NCI-H69 (cell line): ENCODE results near the gene SNX25.
"Not testable (repeated sequence)": the region's sequence is repeated elsewhere in the genome, so short reads cannot be mapped to it uniquely, and the experiment has no call there.

Experiments used
- DNase-seq: peaks from one replicate; lab custom pipeline; 2025; lab: John Stamatoyannopoulos, UW

Gene SNX25

DNA sequence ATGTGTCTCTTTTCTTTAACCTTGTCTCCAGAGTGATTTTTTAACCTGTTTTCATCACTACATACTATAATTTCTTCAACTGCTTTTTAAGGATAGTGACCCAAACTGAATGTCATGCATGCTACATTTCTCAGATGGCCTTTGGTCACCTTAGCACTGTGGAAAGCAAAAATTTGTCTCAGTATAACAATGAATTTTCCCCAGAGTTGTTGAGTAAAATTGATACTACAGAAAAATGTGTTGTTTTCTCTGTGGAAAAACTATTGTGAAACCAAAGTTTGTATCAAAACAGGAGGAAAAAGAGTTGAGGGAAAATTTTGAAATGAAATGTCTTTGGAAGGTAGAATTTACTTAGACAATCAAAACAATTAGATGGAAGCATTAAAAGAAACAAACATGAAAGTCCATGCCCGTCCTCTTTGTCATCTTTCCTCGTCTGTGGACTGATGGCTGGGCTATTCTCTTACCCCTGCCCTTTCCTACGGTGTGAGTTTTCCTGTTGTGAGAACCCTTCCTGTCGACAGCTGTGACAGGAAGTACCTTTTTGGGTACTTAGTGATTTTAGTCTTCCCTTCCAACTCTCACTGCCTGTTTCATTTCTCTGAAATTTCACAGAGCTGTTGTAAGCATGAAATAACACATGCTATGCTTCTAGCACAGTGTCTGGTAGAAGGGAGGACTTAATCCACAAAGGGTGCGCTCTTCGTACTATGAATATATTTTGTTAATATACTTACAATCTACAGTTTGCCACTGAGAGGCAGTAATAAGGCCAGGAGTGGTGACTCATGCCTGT is 135.5 kb downstream of the SNX25 start:
- DNase-seq, result no peak

DNA sequence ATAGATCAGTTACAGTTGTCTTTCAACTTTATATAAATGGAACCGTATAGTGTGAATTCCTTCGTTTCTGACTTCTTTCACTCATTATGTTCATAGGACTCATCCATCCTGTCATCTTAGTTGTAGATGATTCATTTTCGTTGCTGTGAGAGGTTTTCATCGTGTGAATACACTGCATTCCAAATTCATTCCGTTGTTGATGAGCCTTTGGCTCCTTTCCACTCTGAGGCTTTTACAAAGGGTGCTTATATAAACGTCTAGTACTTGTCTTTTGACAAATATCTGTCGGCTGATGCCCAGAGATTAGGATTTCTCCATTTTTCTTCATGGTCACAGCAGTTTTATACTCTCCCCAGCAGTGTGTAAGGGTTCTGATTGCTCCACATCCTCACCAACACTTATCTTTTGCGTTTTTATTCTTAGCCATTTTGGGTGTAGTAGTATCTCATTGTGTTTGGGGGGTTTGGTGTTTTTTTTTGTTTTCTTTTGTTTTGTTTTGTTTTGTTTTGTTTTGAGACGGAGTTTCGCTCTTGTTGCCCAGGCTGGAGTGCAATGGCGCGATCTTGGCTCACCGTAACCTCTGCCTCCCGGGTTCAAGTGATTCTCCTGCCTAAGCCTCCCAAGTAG is 137.7 kb downstream of the SNX25 start:
- no peak for DNase-seq

DNA sequence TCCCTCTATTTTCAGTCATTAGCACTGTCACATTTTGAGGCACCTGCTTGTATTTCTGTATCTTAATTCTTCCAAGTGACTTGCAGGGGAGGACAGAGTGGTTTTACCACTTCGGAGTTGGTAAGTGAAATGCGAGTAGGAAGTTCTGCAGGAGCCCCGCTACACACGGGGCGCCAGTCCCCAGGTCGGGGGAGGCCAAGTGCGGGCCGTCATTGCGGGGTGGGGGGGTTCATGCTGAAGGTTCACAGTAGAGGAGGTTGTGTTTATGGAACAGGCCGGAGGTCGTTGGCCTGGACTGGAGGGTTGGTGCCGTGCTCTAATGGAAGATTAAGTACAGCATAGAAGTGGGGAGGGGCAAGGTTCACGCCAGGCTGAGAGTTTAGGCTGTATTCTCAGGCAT is 142.3 kb downstream of the SNX25 start:
- DNase-seq, result no peak

DNA sequence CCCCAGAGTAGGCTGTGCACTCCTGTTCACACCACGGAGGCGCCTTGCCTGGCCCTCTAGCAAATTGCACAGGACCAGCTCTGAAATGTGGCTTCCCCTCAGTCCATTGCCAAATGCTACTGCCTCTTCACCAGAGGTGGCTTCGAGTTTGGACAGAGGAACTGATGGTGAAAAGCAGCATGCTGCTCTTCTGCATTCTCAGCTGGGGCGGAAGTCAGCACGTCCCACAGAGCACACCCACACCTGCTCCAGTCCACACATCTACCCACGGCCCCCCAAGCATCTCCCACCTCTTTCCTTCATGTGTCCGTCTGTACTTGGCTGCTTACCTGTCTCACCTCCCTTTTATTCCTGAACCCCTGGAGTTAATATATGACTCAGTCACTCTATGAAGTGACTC is 142.8 kb downstream of the SNX25 start:
- DNase-seq, result no peak

DNA sequence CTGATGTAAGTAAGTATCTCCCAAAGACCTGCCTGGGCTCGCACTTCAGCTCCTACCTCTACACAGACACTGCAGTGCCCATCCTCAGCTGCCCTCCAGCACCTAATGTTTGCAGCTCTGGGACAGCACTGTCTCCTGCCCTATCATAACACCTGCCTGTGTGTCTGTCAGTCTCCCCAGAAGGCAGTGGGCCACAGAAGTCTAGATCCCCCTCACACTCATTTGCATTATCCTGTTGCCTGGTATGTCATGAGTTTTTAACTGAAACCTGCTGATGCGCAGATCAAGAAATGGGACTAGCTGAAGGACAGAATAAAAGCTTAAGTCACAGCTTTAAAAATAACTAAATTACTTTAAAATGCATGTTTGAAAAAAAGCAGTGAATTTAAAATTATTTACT is 143.3 kb downstream of the SNX25 start:
- DNase-seq, result no peak

DNA sequence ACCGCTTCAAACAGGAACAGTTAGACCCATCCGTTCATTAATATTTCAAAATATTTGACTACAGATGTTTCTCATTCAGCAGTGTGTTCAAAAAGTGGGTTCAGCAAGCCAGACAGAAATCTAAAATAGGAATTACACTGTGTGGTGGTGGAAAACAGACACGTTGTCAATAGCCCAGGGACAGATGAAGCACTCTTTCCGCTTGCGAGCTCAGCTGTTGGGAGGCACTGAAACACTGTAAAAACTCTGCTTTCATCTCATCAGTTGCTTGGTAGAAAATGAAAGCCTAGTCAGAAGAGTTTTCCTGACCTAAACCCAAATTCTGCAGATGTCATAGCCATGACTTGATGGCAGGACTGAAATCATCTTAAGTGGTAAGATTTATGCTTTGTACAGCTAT is 147.8 kb downstream of the SNX25 start:
- DNase-seq, result no peak

DNA sequence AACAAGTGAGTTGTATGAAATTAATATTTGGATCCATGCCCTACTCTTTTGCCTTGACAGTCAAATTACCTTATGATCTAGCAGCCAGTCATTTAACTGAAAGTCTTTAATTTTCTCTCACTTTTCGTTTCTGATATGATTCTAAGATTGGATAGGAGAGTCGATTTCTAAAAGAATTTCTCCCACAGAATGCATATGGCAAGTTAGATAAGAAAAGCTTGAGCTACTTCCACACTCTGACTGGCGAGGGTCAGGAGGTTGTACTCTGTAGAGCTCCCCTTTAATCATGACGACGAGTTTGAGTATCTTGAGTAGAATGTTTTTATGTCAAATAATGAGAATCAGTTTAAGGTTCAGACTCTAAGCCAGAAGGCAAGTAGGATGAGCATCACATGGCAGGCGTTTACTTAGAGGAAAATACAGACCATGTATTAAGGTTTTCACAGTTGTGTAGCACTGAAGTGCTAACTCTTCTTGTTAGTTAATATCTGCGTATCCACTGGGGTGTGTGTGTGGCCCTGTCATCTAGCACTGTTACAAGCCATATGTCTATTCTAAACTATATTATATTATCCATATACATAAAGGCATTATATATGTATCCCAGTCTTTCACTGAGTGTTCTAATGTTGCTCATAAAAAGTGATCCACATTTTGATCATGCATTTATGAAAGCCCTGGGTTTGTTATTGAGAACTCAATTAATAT is 148.5 kb downstream of the SNX25 start:
- DNase-seq, result no peak

DNA sequence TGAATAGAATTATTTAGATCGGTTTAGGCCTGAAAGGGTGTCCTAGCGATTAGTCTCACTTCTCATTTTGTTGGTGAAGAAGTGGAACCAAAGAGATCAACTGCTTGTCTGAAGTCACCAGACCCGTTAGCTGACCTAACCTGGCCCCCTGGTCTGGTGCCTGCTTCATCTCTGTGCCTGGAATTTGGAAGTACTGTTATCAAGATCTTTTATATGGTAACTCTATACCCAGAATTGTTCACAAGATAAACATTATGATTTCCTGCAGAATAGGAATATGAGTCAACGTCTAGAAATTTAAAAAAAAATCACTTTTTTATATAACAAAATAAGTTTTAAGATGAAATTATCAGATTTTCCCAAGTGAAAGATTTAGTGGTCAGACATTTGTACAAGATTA is 149.1 kb downstream of the SNX25 start:
- DNase-seq, result no peak

DNA sequence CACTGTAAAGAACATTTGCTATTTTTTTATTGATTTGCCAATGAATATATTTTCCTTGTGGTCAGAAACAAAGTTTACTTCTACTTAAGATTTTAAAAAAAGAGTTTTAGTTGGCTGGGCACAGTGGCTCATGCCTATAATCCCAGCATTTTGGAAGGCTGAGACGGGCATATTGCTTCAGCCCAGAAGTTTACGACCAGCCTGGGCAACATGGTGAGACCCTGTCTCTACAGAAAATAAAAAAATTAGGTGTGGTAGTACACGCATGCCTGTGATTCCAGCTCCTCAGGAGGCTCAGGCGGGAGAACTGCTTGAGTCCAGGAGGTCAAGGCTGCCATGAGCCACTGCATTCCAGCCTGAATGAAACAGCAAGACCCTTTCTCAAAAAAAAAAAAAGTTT is 149.6 kb downstream of the SNX25 start:
- DNase-seq, result no peak

DNA sequence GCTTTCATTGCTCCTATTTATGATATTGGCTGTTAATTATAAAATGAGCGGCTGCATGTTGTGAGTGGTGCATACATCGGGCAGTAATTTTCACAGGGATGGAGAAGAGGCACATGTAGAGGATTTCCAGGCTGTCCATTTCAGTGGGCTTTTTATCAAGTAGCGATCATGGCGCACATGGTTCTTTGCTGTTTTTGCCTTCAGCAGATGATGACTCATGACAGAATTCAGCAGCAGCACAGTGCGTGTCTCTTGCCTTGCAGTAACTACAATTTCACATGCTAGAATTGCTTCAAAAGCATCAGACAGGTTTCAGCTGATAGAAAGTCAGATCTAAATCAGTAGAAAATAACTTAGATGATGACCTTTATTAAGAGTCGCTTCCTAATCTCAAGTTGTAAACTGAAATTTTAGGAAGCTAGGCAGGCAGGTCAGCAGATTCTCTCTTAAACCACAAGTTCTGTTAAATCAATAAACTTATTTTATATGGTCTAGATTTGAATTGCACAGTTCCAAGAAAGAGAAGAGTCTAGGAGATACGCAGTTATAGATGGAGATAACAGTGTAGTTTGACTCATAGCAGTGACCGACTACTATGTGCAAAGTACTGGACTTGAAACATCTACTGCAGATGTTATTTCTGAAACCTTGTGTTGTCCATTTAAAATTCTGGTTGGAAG is 150.5 kb downstream of the SNX25 start:
- DNase-seq, result no peak

DNA sequence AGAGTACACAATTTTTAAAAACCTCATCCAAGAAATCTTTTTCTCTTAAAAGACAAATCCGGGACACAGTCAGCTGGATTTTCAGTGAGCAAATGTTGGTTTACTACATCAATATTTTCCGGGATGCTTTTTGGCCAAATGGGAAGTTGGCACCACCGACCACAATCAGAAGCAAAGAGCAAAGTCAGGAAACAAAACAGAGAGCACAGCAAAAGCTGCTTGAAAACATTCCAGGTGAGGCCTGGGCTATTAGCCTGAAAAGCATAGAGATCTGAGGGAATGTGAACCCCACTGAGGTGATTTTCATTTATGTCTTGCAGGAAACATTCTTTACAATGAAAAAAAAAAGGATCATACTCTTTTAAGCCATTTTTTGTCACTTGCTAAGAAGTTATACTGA is 152.5 kb downstream of the SNX25 start:
- DNase-seq, result no peak

DNA sequence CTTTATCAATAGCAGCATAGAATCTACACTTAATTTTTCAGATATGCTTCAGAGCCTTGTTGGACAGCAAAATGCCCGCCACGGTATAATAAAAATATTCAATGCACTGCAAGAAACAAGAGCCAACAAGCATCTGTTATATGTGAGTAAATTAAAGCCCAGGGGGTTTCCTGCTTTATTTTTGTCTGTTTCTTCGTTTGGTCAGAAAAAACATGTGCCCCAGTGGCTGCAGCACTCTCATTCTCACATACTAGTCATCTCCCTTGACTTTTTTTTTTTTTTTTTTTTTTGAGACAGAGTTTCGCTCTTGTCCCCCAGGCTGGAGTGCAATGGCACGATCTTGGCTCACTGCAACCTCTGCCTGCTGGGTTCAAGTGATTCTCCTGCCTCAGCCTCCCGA is 153.2 kb downstream of the SNX25 start:
- DNase-seq, result not testable (repeated sequence)

DNA sequence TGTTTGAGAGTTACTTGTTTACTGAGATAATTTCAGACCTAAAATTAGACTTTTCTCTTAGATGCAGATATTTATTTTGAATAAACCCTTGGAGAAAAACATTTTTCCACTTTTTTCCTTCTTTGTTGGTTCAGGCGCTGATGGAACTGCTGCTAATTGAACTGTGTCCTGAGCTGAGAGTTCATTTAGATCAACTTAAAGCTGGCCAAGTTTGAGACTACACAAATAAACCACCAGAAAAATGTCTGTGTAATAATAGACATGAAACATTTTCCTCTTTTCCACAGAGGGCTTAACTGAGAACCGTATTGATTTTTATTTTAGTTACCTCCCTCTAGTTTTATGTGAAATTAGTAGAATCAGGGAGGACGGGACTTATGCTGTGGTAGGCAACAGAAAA is 153.9 kb downstream of the SNX25 start:
- DNase-seq, result no peak

DNA sequence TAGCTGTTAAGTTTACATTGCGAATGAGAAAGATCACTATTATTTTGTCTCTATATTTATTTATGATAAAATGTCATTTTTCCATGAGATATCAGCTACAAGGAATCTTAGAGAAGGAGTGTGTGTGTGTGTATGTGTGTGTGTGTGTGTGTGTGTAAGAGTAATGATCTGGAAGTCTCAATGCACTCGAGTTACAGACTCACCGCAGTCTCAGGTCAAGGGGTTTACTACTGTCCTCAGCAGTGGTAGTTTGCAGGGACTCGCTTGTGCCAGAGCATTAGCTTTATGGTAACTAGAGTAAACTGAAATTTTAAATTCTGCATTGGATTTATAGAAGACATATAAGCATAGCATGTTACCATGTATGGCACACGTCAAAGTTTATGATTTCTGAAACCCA is 155.5 kb downstream of the SNX25 start:
- DNase-seq, result no peak

DNA sequence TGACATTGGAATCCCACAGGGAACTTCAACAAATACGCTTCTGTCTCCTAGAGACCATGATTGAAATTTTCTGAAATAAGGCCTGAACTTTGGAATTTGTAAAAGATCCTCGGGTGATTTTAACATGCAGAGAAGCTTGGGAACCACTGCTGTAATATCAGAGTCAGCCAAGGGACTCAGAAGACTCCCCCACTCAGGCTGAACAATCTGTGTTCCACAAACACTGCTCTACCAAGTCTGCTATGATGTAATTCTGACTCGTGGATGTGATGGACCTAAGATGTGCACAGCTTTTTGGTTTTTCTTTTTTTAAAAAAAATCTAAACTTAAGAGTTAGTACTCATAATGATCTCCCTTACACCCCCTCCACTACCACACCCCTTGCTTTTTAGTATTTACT is 160.3 kb downstream of the SNX25 start:
- no peak for DNase-seq

DNA sequence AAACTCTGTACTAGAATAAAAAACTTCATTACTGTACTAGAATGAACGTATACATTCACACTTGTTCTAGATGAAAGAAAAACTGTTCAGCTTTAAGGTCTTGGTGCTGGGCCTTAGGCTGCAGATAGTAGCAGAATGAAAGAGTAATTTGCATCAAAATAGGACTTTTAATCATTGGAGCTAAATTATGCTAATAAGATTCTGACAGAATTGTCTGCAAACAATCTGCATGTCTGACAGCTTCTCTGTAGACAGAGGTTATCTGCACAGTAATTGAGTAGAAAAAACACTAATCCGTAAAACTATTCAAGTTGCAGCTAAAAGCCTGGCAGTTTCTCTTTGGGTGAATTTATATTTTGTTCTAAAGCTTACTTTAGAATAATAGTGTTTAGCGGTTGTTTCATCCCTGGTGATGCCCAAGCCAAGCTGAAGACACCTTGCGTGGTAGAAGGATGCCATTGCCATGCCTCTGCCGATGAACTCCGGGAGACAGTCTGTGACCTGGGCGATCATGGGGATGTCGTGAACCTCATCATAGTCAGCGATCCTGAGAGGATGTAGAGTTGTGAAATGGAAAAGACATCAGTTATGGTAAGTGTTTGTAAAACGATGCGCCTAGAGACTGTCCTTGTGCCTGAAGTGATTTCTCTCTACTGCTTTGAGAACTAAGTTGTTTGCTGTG is 161.0 kb downstream of the SNX25 start:
- no peak for DNase-seq

DNA sequence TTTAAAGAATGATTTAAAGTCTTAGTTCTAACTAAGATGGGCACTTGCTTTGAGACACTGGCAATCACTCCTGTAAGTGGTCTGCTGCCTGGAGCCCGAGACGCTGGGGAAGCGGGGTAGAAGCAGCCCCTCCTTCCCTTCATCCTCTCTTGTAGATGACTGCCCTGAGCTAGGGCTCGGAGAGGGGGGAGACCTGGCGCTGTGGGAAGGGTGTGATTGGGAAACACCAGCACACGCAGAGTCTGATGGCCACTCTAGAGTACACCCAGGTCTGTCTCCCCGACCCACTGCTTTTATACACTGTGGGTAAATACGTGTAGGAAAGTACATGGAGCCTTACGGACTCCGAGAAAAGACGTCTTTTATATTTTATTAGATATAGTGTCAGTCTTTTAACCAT is 162.3 kb downstream of the SNX25 start:
- DNase-seq, result no peak

DNA sequence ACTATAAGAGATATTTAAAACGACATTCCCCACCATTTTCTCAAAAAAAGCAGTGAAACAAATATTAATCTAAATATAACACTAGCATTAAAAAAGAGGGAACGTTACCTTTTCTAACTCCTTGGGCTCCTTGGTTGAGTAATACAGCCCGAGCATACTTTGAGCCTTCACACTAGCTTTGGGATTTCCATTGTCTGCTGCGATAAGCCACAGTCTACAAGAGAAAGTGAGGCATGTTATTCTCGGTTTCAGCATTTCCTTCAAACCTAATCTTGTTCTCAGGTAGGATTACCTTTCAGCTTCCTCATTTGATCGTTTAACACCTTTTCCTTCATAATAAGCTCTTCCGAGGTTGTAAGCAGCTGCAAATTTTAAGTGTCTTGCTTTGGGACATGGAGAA is 164.6 kb downstream of the SNX25 start:
- DNase-seq, result no peak

DNA sequence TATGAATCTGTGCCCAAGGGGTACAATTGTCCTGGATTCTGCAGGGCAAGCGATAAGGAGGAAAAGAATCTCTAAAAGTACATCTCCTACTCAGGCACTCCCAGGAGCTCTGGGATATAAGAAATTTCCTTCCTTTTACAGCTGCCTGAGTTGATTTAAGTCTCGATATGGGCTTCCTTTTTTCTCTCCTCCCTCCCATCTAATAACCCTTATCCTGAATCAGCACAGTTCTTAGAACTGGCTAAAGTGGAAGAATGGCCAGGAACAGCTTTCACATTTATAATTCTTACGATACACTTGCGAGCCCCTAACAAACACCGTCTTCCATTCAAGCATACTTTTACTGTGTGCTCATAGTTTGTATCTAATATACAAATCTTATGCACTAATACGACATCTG is 165.2 kb downstream of the SNX25 start:
- no peak for DNase-seq

DNA sequence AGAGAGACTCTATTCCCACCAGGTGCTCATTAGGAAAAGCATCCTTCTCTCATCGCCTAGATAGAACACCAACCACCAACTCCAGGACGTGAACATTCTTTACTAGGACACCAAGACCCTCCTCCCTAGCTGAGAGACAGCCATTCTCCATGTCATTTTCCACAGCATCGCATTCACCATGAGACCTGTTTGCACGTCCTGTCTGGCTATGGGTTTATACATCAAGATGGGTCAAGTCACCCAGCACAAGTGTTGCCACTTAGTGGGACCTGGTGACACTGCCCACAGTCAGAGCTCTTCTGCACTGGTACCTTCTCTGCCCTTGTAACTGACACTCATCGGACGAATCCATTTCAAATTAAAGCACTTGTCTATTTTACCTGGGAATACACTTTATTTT is 168.9 kb downstream of the SNX25 start:
- DNase-seq, result no peak

DNA sequence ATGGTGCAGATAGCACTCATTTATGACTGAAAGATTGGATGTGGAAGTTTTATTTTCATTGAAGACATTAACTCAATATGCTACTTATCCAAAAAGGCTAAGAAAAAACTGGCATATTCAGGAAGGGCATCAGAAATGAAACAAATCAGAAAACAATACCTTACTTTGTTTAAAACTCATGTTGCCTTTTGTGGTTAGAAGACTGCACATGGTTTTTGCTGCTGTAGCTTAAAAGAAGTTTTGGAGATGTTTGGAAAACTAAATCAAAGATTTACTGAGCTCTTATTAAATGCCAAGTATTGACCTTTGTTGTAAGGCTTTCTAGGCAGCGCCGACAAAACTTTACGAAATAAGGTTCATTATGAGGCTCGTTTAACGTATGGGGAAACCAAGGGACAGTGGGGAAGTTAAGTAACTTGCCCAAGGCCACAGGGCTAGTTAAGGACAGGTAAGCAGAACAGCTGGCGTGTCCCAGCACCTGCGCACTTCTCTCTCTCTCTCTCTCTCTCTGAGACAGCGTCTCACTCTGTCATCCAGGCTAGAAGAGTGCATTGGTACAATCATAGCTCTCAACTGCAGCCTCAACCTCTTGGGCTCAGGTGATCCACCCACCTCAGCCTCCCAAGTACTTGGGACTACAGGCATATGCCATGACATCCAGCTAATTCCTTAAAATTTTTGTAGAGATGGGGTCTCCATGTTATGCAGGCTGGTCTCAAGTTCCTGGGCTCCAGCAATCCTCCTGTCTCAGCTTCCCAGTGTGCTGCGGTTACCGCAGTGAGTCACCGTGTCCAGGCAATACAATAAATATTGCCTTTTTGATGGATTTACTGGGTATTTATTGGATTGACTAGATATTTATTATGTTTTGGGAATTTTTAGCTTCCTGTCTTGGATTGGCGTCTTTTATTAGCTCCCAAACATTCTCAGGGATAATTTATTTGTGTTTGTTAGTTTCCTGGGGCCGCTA is 170.2 kb downstream of the SNX25 start:
- DNase-seq, result no peak
